ENCODE results near the gene SHROOM3.
"Not testable (repeated sequence)": the region's sequence is repeated elsewhere in the genome, so short reads cannot be mapped to it uniquely, and the experiment has no call there.

Gene SHROOM3

GRCh38 chr4:76722838-76723237 lies 287.8 kb downstream of the SHROOM3 start:
- no peak for DNase-seq (ENCODE audit: low read depth)
- no peak overlapping the region for H3K4me3 ChIP-seq (ENCODE audit: low read depth, low read length)
- TF ChIP-seq CTCF (conservative IDR thresholded peaks at IDR 0.05; ENCODE audit: low read depth, low read length), result no peak

GRCh38 chr4:76723373-76723772 lies 288.3 kb downstream of the SHROOM3 start:
- peak; percentile 67 for DNase-seq (ENCODE audit: low read depth)
- TF ChIP-seq CTCF (conservative IDR thresholded peaks at IDR 0.05; ENCODE audit: low read depth, low read length), result peak; percentile 54
- H3K4me3 ChIP-seq (ENCODE audit: low read depth, low read length), result no peak overlapping the region

- no peak overlapping the region for H3K4me3 ChIP-seq (ENCODE audit: low read depth, low read length)
- TF ChIP-seq CTCF (conservative IDR thresholded peaks at IDR 0.05; ENCODE audit: low read depth, low read length), result no peak
- peak; percentile 75 for DNase-seq (ENCODE audit: low read depth)
Observed at GRCh38 chr4:76723924-76724323, 288.9 kb downstream of the SHROOM3 start.

GRCh38 chr4:76725039-76725438 lies 290.0 kb downstream of the SHROOM3 start:
- no peak for DNase-seq (ENCODE audit: low read depth)
- TF ChIP-seq CTCF (conservative IDR thresholded peaks at IDR 0.05; ENCODE audit: low read depth, low read length), result no peak

GRCh38 chr4:76726176-76726575 lies 291.1 kb downstream of the SHROOM3 start:
- no peak for TF ChIP-seq CTCF (conservative IDR thresholded peaks at IDR 0.05; ENCODE audit: low read depth, low read length)
- H3K4me3 ChIP-seq (ENCODE audit: low read depth, low read length), result no peak overlapping the region
- DNase-seq (ENCODE audit: low read depth), result no peak

More at GRCh38 chr4:76725039-76725438, 290.0 kb downstream of the SHROOM3 start:
- H3K4me3 ChIP-seq (ENCODE audit: low read depth, low read length), result no peak overlapping the region

GRCh38 chr4:76726631-76727030 lies 291.6 kb downstream of the SHROOM3 start:
- no peak overlapping the region for H3K4me3 ChIP-seq (ENCODE audit: low read depth, low read length)
- no peak for DNase-seq (ENCODE audit: low read depth)
- TF ChIP-seq CTCF (conservative IDR thresholded peaks at IDR 0.05; ENCODE audit: low read depth, low read length), result no peak

- not testable (repeated sequence) for DNase-seq (ENCODE audit: low read depth); H3K4me3 ChIP-seq (ENCODE audit: low read depth, low read length)
Observed at GRCh38 chr4:76727934-76728333, 292.9 kb downstream of the SHROOM3 start.

- DNase-seq (ENCODE audit: low read depth), result no peak
- TF ChIP-seq CTCF (conservative IDR thresholded peaks at IDR 0.05; ENCODE audit: low read depth, low read length), result no peak
- no peak overlapping the region for H3K4me3 ChIP-seq (ENCODE audit: low read depth, low read length)
Observed at GRCh38 chr4:76729460-76729859, 294.4 kb downstream of the SHROOM3 start.
